ENCODE measurements around the gene MAP3K14. TPM values are rescaled to one million over a fixed set of nuclear protein-coding genes. Genes with fewer than 3 reads are reported as not detected.

The MAP3K14 gene
- total RNA-seq, 1 experiment from 2014 or later = 16.4 TPM

DNA sequence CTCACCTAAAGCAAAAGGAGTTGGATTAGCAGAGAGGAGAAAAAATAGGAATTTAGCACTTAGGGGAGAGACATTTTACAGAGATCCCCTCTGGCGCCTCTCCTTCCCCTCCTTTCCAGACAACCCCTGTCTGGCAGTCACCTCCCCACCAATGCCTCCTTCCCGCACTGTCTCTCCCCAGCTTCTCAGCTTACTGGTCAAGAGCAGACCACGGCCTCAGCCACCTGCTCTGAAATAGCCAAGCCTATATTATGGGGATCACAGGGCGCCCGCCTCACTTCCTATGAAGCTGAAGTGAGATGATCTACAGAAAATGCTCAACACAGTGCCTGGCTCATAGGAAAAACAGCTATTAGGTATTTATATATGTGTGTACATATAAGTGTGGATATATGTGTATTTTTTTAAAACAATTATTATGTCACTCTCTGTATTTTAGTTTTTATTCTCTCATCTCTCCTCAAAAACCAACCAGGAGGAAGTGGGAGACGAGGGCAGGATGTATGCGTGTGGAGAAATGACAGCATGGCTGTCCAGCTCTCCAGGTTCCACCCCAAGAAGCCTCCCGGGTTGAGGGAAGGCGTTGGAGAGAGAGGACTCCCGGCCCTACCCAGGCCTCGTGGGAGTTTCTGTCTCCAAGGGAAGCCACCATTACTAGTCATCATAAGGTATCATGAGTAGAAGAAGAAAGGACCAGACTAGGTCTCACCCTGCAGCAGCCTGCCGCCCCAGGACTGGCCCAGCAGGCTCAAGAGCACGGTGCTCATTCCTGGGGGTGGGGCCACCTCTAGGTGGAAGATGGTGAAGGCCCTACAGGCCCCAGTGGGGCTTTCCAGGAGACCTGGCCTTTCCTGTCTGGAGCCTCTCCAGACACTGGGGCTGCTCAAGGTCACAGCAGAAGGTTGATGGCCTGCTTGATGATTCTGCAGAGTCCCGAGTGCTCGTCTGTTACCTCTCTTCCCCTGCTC lies 27.2 kb downstream of the MAP3K14 start:
- BruUV-seq (replicated peaks) = no TSS peak
- CTCF ChIA-PET = interaction anchor here (1.3 kb wide), 1 partner anchor 12 kb away, joined by 3 read pairs; no protein-coding TSS in a partner anchor
- POLR2A ChIA-PET = no interaction called here
- Histone ChIP-seq H3K4me1 (ENCODE audit: control insufficient read depth in 1 of 2, insufficient read depth in 2 of 2, low read length in 2 of 2) (peaks cover 18 to 22% of the 10 kb centered on the region in 2 experiments), H3K27ac (ENCODE audit: low read depth, low read length) (no peak overlapping the region), H3K27me3 (ENCODE audit: insufficient read depth, low read length) (no peaks in the 10 kb centered on the region), H3K9me3 (ENCODE audit: control insufficient read depth in 1 of 2, insufficient read depth in 1 of 2, low read depth in 1 of 2, low read length in 2 of 2) (no peaks in the 10 kb centered on the region), H4K20me1 (ENCODE audit: insufficient read depth) (peaks cover 17% of the 10 kb centered on the region; the same call in 1 of the 2 replicates), H2AFZ (ENCODE audit: low read depth, low read length, poor library complexity, severe bottlenecking) (no peak overlapping the region), H3K36me3 (ENCODE audit: control insufficient read depth in 1 of 2, insufficient read depth in 2 of 2, low read length in 2 of 2) (peaks cover 27 to 52% of the 10 kb centered on the region in 2 experiments; a peak in 3 of 4 replicates), H3K4me3 (replicated peaks in 1 of 2; ENCODE audit: low read depth in 1 of 2, low read length in 2 of 2) (no peak overlapping the region), H3K9me2 (ENCODE audit: insufficient read depth) (no peaks in the 10 kb centered on the region), H3K4me2 (ENCODE audit: low read length) (no peak overlapping the region), H3K9ac (ENCODE audit: low read length) (no peak overlapping the region), H3K79me2 (ENCODE audit: insufficient read depth, low read length) (peaks cover 58% of the 10 kb centered on the region)
- ATAC-seq (no peak), DNase-seq (ENCODE audit: low read depth, low spot score) (no peak)
- intact Hi-C loops (cut with micrococcal nuclease) = no loop called here
- TF ChIP-seq SRF (IDR thresholded peaks at IDR 0.05; ENCODE audit: low read depth) (no peak), EGR1 (IDR thresholded peaks at IDR 0.05; ENCODE audit: low read depth) (no peak), JUND (IDR thresholded peaks at IDR 0.05) (no peak), EZH2phosphoT487 (IDR thresholded peaks at IDR 0.05; ENCODE audit: borderline replicate concordance) (no peak), CTCF (IDR thresholded peaks at IDR 0.05 in 2 of 3, conservative IDR thresholded peaks at IDR 0.05 in 1 of 3; ENCODE audit: borderline replicate concordance in 1 of 3, insufficient read depth in 1 of 3, low read depth in 2 of 3, low read length in 2 of 3) (no peak), TCF7L2 (IDR thresholded peaks at IDR 0.05; ENCODE audit: borderline replicate concordance, extremely low read depth, insufficient read depth, insufficient read length) (no peak), POLR2AphosphoS5 (IDR thresholded peaks at IDR 0.05; ENCODE audit: low read depth, low read length) (no peak), CBX3 (IDR thresholded peaks at IDR 0.05; ENCODE audit: low read depth) (no peak), FOSL1 (IDR thresholded peaks at IDR 0.05; ENCODE audit: low read depth) (no peak)
- TF ChIP-seq, protein P1, sequence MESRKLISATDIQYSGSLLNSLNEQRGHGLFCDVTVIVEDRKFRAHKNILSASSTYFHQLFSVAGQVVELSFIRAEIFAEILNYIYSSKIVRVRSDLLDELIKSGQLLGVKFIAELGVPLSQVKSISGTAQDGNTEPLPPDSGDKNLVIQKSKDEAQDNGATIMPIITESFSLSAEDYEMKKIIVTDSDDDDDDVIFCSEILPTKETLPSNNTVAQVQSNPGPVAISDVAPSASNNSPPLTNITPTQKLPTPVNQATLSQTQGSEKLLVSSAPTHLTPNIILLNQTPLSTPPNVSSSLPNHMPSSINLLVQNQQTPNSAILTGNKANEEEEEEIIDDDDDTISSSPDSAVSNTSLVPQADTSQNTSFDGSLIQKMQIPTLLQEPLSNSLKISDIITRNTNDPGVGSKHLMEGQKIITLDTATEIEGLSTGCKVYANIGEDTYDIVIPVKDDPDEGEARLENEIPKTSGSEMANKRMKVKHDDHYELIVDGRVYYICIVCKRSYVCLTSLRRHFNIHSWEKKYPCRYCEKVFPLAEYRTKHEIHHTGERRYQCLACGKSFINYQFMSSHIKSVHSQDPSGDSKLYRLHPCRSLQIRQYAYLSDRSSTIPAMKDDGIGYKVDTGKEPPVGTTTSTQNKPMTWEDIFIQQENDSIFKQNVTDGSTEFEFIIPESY (IDR thresholded peaks at IDR 0.05; ENCODE audit: extremely low read depth, insufficient replicate concordance, low read length) = no peak
- RAD21 ChIA-PET (ENCODE audit: low non-redundant PET in 1 of 2, low total read pairs in 2 of 2, uncharacterized antibody in 2 of 2, unreplicated experiment in 2 of 2) = no interaction called here

All from HCT116 (cell line).